Spinal cord (tissue), 10 donors: ENCODE results near the gene ATP10A. TPM values are rescaled to one million over a fixed set of nuclear protein-coding genes. Genes with fewer than 3 reads are reported as not detected.

ENCODE experiments used
- DNase-seq, 6 donors: peaks; one replicate each; pipeline versions ENCODE4 v3.0.0 to v3.0.0-alpha.2; 2013 to 2015; ENCODE audit warnings: low spot score in 6 of 6, low read depth in 4 of 6
- H3K27ac ChIP-seq: one replicate; pipeline ENCODE4 v1.5.1; 2013; ENCODE audit warnings: low read depth, low read length, control low read depth
- H3K27me3 ChIP-seq: one replicate; pipeline ENCODE4 v1.6.1; 2013; ENCODE audit warnings: low read length; ENCODE audit not compliant: control insufficient read depth, insufficient read depth
- H3K36me3 ChIP-seq: one replicate; pipeline ENCODE4 v1.6.1; 2013; ENCODE audit warnings: low read length; ENCODE audit not compliant: control insufficient read depth, insufficient read depth
- H3K4me1 ChIP-seq: one replicate; pipeline ENCODE4 v1.6.1; 2013; ENCODE audit warnings: low read length; ENCODE audit not compliant: control insufficient read depth, insufficient read depth
- H3K4me3 ChIP-seq: one replicate; pipeline ENCODE4 v1.5.1; 2013; ENCODE audit warnings: low read depth, low read length, control low read depth
- H3K9me3 ChIP-seq: one replicate; pipeline ENCODE4 v1.6.1; 2013; ENCODE audit warnings: low read length; ENCODE audit not compliant: control insufficient read depth, insufficient read depth
- WGBS: methylation state at CpG from one replicate; pipeline ENCODE4 v1.1.5; 2013; ENCODE audit warnings: missing lambda C conversion rate; ENCODE audit not compliant: insufficient coverage; 5-methylcytosine and 5-hydroxymethylcytosine counted together
- polyA plus RNA-seq, 2 donors: library from polyadenylated mRNA; unstranded; fragments of 120-200 nt; gene quantifications; one replicate each; pipeline ENCODE4 v1.2.1, GENCODE V29; 2013; ENCODE audit not compliant: insufficient read length in 2 of 2
- total RNA-seq, 2 donors: library from RNA; depleted of rRNA in 1 of 2; stranded (reverse); fragments of 120-200 nt in 1 of 2; fragments of >200 nt in 1 of 2; gene quantifications; one replicate each; pipeline versions ENCODE4 v1.2.3 to v1.2.4, GENCODE V29; 2013 to 2014
- donor health status: healthy.

Gene ATP10A
- total and polyA plus RNA-seq, 4 donors: 3.6 to 5.4 (median 4.4) TPM

DNA sequence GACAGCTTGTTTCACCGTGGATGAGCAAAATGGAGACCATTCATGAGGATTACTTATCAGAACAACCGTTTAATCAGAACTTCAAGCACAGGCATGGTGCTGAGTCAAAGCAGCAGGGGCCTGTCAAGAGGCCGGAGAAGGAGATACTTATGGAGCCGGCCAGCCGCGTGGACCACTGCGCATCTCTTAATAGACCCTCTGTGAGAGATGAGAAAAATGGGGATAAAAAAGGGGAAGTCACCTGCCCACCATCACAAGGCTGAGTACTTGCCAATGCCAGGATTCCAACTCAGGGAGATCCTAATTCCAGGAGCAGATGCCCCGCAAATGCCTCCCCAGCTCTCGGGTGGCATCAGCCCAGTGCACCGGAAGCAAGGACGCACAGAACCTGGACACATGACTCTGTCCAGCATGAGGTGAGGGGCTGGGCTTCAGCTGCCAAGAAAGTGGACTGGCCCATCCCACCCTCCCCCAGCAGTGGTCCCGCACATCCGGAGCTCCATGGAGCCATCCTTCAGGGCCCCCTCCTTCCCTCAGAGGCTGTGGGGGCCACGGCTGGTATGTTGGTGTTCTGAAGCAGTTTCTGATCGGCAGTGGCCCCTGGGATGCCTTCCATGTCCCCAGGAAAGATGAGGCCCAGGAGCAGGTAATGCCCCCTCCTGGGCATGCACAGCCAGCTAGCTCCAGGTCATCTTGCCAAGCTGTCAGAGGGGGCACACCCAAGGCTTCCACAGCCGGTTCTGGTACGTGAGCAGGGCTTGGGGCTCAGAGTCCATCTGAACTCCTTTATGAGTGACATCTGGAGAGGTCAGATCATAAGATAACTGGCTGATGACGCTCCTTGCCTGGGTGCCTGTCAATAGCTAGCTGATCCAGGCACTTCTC is 143.8 kb downstream of the ATP10A start:
- Histone ChIP-seq H3K9me3 (no peaks in the 10 kb centered on the region), H3K4me1 (peaks cover 36% of the 10 kb centered on the region), H3K27me3 (no peaks in the 10 kb centered on the region), H3K27ac (no peak overlapping the region), H3K36me3 (no peaks in the 10 kb centered on the region), H3K4me3 (no peak overlapping the region)
- DNase-seq: no peak
- 85% methylated on average over 14 of the region's 18 CpGs for WGBS

DNA sequence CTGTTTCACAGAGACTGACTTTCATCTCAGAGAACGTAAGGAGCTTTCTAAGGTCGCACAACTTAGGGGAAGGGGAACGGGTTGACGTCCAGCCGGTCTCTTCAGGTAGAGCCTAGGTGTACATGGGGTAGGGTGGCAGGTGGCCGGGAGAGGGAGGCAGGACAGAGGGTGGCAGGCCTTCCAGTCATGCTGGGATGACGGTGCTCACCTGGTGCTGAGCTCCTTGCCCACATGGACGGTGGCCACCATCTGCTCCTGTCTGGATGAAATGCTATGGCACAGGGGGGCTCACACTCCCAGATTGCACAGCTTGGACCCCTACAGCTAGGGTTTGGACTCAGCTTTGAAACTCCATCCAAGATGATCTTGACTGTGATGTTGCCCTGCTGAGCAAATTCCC is 144.5 kb downstream of the ATP10A start:
- no peak overlapping the region for H3K4me3 ChIP-seq
- 87% methylated on average over 8 of the region's 8 CpGs for WGBS
- DNase-seq: no peak
- H3K4me1 ChIP-seq: peaks cover 36% of the 10 kb centered on the region
- no peaks in the 10 kb centered on the region for H3K9me3 ChIP-seq
- H3K27ac ChIP-seq: no peak overlapping the region
- peaks cover 4% of the 10 kb centered on the region for H3K36me3 ChIP-seq
- no peaks in the 10 kb centered on the region for H3K27me3 ChIP-seq

DNA sequence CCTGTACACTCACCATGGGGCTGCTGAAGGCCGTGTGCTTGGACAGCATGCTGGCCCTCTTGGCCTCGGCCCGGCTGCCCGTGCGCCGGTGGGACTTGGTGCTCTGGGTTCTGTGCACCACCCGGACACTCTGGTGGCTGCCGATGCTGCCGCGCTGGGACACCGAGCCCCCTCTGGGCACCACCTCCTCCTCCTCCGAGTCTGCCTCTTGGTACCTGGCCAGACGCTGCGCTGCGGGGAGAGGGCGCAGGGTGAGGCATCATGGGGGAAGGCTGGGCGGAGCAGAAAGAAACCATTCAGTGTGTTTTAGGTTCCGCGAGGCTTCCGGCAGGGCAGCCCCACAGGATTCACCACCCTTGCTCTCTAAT is 145.0 kb downstream of the ATP10A start:
- DNase-seq: peak in 1 of 6 donors; percentile 73
- Histone ChIP-seq H3K36me3 (peaks cover 4% of the 10 kb centered on the region), H3K9me3 (no peaks in the 10 kb centered on the region), H3K27me3 (no peaks in the 10 kb centered on the region), H3K4me3 (no peak overlapping the region), H3K27ac (no peak overlapping the region), H3K4me1 (peaks cover 36% of the 10 kb centered on the region)
- 67% methylated on average over 11 of the region's 20 CpGs for WGBS

DNA sequence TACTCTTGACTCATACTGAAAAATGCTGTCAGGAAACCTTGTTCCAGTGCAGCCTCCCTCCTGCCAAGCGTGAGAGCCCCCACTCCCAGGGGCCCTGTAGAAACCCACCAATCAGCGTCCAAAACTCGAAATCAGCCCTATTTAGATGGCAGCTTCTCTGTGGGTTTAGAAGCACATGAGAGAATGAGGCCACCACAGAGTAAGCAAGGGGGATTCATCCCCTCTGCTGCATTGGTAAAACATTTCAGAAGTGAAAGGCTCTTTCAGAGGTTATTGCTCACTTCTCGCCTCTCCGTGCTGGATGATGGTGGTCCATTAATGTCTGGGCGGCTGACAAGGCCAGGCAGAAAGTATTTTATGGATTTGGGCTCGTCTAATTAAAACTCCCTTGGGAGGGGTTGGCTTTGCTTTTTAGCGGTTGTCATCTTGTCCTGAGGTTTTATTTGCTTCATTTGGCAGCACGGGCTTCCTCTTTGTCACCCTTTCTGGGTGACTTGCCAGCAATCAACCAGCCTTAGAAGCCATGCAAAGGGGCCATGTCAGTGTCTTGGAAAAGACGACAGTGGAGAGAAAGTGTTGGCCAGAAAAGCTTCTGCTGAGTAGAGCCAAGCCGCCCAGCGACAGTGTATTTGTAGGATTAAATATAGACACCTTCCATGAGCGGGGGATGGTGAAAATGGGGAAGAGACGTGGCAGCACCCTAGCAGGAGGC is 145.5 kb downstream of the ATP10A start:
- peak in 4 of 6 donors; percentile 63 to 95 (median 82) for DNase-seq
- H3K4me3 ChIP-seq: no peak overlapping the region
- WGBS: 21% methylated on average over 7 of the region's 14 CpGs

DNA sequence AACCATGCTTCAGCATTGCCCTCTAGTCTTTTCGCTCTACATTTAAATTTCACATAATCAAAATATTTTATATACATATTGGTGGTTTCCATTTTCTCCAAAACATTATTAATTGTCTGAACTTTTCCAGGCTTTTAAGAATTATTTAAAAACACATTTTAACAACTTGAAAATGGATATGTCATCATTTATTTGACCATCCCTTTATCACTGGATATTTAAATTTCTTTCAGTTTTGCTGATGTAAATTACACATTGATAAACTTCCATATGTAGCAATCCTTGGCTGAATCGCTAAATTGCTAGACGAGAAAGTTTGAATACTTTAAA is 146.0 kb downstream of the ATP10A start:
- Histone ChIP-seq H3K9me3 (no peaks in the 10 kb centered on the region), H3K4me1 (peaks cover 36% of the 10 kb centered on the region), H3K27ac (peak overlapping the region; percentile 25), H3K27me3 (no peaks in the 10 kb centered on the region), H3K36me3 (peaks cover 4% of the 10 kb centered on the region), H3K4me3 (no peak overlapping the region)
- WGBS: 0% methylated on average over 1 of the region's 3 CpGs
- DNase-seq: no peak

More for the DNA sequence above, 145.5 kb downstream of the ATP10A start:
- H3K9me3 ChIP-seq: no peaks in the 10 kb centered on the region
- H3K27me3 ChIP-seq: no peaks in the 10 kb centered on the region
- peak overlapping the region; percentile 25 for H3K27ac ChIP-seq
- H3K4me1 ChIP-seq: peaks cover 36% of the 10 kb centered on the region
- peaks cover 4% of the 10 kb centered on the region for H3K36me3 ChIP-seq

DNA sequence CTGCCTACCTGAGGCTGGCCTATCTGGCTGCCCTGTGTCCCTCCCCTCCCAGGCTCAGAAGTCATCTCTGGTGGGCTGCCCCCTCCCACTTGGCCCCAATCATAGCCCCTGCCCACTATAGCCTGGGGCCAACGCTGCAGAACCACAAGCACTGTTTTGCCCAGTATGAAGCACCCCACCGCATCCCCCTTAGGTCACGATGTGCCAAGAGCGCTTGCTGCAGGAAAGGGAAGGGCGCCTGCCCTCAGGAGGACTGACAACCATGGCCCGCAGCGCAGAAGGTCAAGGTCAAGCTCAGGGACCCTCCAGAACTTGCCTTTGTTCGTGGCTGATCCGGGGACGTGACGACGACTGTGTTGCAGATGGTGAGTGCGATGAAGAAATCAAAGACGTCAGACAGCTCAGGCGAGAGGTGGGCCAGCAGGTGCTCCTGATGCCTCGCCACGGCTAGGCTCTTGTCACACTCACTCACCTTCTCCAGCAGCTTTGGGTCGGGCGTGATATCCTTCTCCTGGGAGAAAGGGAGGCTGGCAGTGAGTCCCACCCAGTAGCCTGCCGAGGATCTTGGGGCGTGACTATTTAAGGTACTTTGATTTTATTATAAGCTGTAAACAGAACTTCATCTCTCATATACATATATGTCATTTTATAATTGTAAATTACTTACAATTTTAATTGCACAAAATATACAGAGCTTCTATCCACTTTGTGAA is 146.6 kb downstream of the ATP10A start:
- WGBS: 94% methylated on average over 14 of the region's 21 CpGs
- peaks cover 4% of the 10 kb centered on the region for H3K36me3 ChIP-seq

DNA sequence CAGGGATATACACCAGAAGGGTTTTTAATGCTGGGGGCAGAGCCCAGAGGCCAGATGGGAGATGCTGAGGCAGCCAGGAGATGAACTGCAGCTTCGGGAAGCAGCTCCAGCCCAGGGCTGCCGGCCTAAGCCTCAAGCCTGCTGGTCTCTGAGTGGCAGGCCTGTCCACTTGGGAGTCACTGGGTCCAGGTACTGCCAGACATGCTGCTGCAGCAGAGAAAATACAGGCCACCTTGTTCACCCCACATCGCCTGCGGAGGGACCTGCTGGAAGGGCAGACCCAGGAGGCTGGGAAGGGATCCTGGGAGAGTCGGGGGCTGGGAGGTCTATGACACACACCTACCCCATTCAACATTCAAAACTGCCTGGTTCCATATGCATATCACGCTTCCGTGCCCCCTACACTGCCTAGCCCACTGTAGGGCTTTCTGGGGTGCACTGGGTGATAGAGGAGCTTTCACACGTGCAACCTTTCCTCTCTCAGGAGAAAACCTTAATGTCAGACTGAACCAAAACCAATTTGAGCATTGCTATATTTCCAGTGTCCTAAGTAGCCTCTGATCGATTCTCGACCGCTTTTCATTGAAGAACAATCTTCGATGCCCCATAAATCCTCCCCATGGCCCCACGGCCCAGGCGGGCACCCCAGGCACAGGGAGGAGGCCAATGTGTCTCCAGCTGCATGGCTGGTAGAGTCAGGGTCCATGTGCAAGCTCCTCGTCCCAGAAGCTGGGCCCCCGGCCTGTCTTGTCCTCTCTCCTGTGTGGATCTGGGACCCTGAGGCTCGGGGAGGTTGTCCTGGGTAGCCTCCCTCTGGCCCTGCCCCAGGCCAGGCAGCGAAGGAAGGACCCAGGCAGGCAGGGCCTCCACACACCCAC is 147.4 kb downstream of the ATP10A start:
- no peaks in the 10 kb centered on the region for H3K9me3 ChIP-seq
- no peaks in the 10 kb centered on the region for H3K27me3 ChIP-seq
- peaks cover 4% of the 10 kb centered on the region for H3K36me3 ChIP-seq
- H3K27ac ChIP-seq: no peak overlapping the region
- no peak for DNase-seq
- H3K4me3 ChIP-seq: no peak overlapping the region
- 95% methylated on average over 14 of the region's 18 CpGs for WGBS
- peaks cover 27% of the 10 kb centered on the region for H3K4me1 ChIP-seq

More for the DNA sequence above, 146.6 kb downstream of the ATP10A start:
- Histone ChIP-seq H3K27me3 (no peaks in the 10 kb centered on the region), H3K27ac (no peak overlapping the region), H3K4me1 (peaks cover 35% of the 10 kb centered on the region), H3K9me3 (no peaks in the 10 kb centered on the region), H3K4me3 (no peak overlapping the region)
- DNase-seq: no peak

DNA sequence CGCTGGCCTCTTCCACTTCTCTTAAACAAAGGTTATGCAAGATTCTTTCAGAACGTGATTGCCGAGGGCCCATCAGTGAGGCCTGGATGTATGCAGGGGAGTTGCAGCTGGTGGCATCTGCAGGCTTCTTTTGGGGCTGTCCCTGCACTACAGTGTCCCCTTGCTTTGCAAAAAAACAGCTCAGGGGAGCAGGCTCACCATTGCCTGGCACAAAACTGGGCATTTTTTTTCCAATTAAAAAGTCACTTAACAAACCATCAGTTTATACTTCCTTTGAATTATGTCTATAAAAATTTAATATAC is 148.6 kb downstream of the ATP10A start:
- no peak overlapping the region for H3K27ac ChIP-seq
- H3K27me3 ChIP-seq: no peaks in the 10 kb centered on the region
- peaks cover 26% of the 10 kb centered on the region for H3K4me1 ChIP-seq
- peaks cover 4% of the 10 kb centered on the region for H3K36me3 ChIP-seq
- WGBS: 87% methylated on average over 2 of the region's 3 CpGs
- no peak overlapping the region for H3K4me3 ChIP-seq
- H3K9me3 ChIP-seq: no peaks in the 10 kb centered on the region
- no peak for DNase-seq
